SH-SY5Y (cell line): ENCODE measurements around the gene SERTAD3.

ENCODE experiments used
- GATA2 ChIP-seq: IDR thresholded peaks from 2 replicates; pipeline ENCODE4 v1.6.1; 2011; ENCODE audit warnings: mild to moderate bottlenecking, low read depth, low read length
- GATA3 ChIP-seq: IDR thresholded peaks from 2 replicates; pipeline ENCODE4 v1.6.1; 2011; ENCODE audit warnings: low read depth, mild to moderate bottlenecking, low read length, moderate library complexity

- no peak for TF ChIP-seq GATA3
- no peak for TF ChIP-seq GATA2
Observed at GRCh38 chr19:40460185-40460584, 16.1 kb upstream of the SERTAD3 start.
